ENCODE data around the gene SLC10A3.

The SLC10A3 gene

DNA sequence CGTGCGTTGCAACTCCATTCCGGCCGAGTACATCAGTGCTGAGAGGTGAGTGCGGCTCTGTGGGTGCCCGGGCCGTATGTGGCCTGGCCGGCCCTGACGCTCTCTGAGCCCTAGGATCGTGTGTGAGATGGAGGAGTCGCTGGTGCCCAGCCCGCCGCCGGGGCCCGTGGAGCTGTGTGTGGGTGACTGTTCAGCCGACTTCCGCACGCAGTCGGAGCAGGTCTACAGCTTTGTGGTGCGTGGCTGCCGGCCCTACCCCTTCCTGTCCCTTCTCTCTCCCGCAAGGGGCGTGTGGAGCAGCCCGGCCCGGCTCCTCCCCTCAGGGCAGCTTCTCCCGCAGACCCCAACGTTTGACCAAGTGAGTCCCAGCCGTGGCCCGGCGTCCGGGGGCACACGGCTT, 24.4 kb downstream of the SLC10A3 start:
- no peak for DNase-seq (ENCODE audit: low read depth in 1 of 2, low spot score in 1 of 2)

DNA sequence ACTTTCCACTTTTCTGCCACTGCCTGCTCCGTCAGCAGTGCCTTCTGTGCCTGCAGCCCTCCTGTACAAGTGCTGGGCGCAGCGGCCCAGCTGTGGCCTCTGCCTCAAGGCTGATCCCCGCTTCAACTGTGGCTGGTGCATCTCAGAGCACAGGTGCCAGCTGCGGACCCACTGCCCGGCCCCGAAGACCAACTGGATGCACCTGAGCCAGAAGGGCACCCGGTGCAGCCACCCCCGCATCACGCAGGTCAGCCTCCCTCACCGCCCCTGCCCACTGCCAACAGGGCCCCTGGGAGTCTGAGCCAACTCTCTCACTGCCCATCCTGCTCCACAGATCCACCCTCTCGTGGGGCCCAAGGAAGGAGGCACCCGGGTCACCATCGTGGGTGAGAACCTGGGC, 24.8 kb downstream of the SLC10A3 start:
- no peak for DNase-seq (ENCODE audit: low read depth in 1 of 2, low spot score in 1 of 2)

DNA sequence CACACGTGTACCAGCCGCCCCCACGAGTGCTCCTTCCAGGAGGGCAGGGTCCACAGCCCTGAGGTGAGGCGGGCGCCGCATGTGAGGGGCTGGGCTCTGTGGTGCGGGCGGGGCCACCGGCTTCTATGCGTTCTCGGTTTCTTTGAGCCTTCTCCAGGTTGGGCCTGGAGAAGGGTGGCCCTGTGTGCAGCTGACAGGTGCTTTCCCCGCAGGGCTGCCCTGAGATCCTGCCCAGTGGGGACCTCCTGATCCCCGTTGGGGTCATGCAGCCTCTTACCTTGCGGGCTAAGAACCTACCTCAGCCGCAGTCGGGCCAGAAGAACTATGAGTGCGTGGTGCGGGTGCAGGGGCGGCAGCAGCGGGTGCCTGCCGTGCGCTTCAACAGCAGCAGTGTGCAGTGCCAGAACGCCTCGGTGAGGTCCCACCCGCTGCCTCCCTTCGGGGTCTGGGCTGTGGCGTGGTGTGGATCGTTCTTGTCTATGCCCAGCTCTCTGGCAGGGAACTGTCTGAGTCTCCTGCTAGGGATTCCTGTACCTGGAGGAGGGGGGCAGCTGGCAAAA, 25.5 kb downstream of the SLC10A3 start:
- DNase-seq (ENCODE audit: low read depth in 1 of 2, low spot score in 1 of 2), result no peak

- no peak for DNase-seq (ENCODE audit: low read depth in 1 of 2, low spot score in 1 of 2)
These were observed 26.7 kb downstream of the SLC10A3 start for GRCh38 chrX:154463611-154464220.

DNA sequence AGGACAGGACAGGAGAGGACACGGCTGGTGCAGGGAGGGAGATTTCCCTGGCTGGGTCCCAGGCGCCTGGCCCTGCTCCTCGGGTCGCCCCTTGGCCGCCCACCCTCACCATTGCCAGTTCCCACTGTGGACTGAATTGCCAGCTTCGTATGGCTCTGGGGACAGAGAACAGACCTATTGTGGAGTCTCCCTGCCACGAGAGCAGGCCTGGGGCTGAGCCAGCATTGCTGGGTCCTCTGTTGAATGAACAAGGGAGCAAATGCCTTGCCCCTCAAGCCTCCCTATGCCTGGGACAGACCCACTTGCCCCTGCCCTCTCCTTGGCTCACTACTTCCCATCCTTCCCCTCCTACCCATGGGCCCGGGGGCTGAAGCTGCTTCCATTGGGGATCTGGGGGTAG, 28.0 kb downstream of the SLC10A3 start:
- DNase-seq (ENCODE audit: low read depth in 1 of 2, low spot score in 1 of 2), result no peak

DNA sequence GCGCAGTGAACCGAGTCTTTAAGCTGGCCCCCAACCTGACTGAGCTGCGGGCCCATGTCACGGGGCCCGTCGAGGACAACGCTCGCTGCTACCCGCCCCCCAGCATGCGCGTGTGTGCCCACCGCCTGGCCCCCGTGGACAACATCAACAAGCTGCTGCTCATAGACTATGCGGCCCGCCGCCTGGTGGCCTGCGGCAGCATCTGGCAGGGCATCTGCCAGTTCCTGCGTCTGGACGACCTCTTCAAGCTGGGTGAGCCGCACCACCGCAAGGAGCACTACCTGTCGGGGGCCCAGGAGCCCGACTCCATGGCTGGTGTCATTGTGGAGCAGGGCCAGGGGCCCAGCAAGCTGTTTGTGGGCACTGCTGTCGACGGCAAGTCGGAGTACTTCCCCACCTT, 30.1 kb downstream of the SLC10A3 start:
- no peak for DNase-seq (ENCODE audit: low read depth in 1 of 2, low spot score in 1 of 2)

DNA sequence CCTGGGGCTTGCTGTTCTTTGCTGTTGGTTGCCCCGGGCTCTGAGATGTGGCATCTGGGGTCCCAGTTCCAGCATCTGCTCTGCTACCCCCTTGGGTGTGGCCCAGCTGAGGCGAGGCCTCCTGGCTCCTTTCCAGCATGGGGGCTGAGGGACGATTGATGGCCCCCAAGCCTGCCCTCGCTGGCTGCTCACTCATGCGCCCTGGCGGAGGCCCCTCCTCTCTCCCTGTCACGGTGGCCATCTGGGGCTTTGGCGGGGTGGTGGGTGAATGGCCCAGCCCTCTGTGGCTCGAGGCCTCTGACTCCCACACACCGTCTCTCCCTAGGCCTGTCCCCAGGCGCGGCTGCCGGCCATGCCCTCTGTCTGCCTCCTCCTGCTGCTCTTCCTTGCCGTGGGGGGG, 30.6 kb downstream of the SLC10A3 start:
- DNase-seq (ENCODE audit: low read depth in 1 of 2, low spot score in 1 of 2), result no peak

- DNase-seq (ENCODE audit: low read depth in 1 of 2, low spot score in 1 of 2), result no peak
These were observed 31.3 kb downstream of the SLC10A3 start for GRCh38 chrX:154458954-154459778.

GRCh38 chrX:154458116-154458953, 32.1 kb downstream of the SLC10A3 start, which contains the start of gene PLXNA3:
Gene PLXNA3 (plus strand): TSS chrX:154458281. CDS start chrX:154460184, 1,903 bp downstream.
- peak; percentile 47 to 50 for DNase-seq (ENCODE audit: low read depth in 1 of 2, low spot score in 1 of 2)

- DNase-seq (ENCODE audit: low read depth in 1 of 2, low spot score in 1 of 2), result peak; percentile 14 to 40
These were observed 32.8 kb downstream of the SLC10A3 start for GRCh38 chrX:154457491-154458115.

DNA sequence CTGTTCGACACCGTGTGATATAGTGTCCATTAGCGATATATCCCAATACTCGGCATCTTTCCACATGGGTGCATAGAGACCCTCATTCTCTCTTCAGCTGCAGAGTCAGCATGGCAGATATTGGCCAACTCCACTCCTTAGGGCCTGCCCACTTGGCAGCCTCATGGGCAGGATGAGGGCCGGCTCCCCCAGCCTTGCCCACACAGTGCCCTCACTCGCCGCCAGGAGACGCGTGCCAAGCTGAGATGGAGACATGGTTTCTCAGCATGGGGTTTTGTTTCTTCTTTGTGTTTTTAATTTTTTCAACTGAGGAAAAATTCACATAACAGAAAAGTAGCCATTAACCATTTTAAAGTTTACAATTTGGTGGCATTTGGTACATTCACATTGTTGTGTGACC, 37.6 kb downstream of the SLC10A3 start:
- no peak for DNase-seq (ENCODE audit: low read depth in 1 of 2, low spot score in 1 of 2)

- no peak for DNase-seq (ENCODE audit: low read depth in 1 of 2, low spot score in 1 of 2)
These were observed 40.1 kb downstream of the SLC10A3 start for GRCh38 chrX:154450312-154450711.

GRCh38 chrX:154449618-154450017, 40.8 kb downstream of the SLC10A3 start:
- DNase-seq (ENCODE audit: low read depth in 1 of 2, low spot score in 1 of 2), result no peak

DNA sequence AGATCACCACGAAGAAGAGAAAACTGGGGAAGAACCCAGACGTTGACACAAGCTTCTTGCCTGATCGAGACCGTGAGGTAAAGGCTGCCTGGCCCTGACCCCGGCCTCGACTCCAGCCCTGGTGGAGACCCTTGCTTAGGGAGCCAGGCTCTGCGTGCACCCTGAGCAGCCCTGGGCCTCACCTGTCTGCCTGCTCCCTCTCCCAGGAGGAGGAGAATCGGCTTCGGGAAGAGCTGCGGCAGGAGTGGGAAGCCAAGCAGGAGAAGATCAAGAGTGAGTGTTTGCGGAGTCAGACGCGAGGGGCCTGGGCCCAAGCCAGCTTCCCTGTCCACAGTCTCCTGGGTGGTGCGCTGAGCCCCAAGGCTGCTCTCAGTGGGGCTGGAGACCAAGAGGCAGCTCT, 41.9 kb downstream of the SLC10A3 start:
- no peak for DNase-seq (ENCODE audit: low read depth in 1 of 2, low spot score in 1 of 2)

DNA sequence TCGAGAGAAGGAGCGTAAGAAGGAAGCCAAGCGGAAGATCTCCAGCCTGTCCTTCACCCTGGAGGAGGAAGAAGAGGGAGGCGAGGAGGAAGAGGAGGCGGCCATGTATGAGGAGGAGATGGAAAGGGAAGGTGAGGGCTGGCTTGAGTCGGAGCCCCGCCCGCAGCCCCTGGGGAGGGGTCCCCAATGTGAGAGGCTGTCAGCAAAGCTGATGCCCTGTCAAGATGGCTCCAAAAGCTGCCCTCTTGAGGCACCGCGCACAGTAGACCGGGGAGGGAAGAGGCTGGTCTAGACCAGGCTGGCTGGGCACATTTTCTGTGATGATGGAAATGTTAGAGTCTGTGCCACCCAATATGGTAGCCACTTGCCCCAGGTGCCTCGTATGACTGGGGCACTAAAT, 44.0 kb downstream of the SLC10A3 start:
- no peak for DNase-seq (ENCODE audit: low read depth in 1 of 2, low spot score in 1 of 2)

GRCh38 chrX:154445776-154446175, 44.7 kb downstream of the SLC10A3 start:
- no peak for DNase-seq (ENCODE audit: low read depth in 1 of 2, low spot score in 1 of 2)

DNA sequence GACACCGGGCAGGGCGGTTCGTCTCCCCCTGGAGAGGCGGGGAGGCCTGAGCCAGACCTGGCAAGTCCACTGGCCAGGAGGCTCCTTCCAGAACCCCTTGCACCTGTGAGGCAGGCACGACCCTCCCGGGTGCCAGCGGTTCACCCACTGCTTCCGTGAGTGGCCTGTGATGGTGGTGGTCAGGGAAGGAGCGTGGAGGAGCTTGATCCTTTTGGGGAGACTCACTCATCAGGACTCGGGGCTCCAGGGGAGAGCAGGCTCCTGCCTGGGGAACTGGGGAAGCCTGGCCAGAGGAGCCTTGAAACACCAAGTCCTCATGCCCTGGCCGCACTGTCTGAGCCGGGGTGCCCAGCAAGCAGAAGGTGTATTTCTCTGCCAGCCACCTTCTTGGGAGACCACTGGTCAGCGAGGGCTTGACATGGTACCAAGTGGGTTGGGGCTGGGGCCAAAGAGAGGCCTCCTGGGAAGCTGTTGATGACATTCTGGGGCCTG, 45.6 kb downstream of the SLC10A3 start:
- no peak for DNase-seq (ENCODE audit: low read depth in 1 of 2, low spot score in 1 of 2)

DNA sequence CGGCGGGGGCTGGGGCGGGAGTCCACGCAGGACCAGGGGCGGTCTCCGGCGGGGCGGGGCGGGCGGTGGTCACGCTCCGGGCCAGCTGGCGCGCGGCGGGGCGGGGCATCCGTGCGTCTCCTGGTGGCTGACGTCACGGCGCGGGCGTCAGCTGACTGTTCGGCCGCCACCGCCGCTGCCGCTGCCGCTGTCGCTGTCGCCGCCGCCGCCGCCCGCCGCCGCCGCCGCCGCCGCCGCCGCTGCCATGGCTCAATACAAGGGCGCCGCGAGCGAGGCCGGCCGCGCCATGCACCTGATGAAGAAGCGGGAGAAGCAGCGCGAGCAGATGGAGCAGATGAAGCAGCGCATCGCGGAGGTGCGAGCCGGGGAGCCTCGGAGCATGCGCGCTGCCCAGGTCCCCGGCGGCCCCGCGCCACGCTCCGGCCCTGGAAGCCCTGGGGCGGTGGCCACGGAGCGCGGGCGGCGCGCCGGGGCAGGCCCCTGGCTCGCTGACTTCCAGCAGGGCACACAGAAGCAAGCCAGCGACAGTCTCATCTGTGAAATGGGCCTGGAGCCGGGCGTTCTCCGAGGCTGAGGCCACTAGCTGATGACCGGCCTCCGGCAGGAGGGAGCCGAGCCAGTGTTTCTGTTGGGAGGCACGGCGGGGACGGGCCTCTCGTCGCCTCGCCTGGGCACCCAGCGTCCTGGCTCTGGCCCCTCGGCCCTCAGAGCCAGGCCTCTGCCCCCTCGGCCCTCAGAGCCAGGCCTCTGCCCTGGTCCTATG, 46.3 kb downstream of the SLC10A3 start, which contains the start of gene FAM50A:
Gene FAM50A, plus strand, starts transcription at position 150 of the 763 bp plus-strand sequence. Its CDS starts 95 bp downstream, at position 245.
- DNase-seq (ENCODE audit: low read depth in 1 of 2, low spot score in 1 of 2), result peak; percentile 20 to 58

- DNase-seq (ENCODE audit: low read depth in 1 of 2, low spot score in 1 of 2), result no peak
These were observed 46.9 kb downstream of the SLC10A3 start for GRCh38 chrX:154443479-154443910.
